GM12878 (cell line): ENCODE results near the gene SH3YL1. TPM values are rescaled to one million over a fixed set of nuclear protein-coding genes. Genes with fewer than 3 reads are reported as not detected.
A peak's percentile ranks its signal among the peaks of the same experiment; 100 is the strongest.

Experiments used
- ATAC-seq: fragments of 200-7000 bp; cut with Tn5 transposase; 3 replicates; pipeline ENCODE4 v1.9.1; 2020; ENCODE audit warnings: mild to moderate bottlenecking, moderate library complexity
- BruUV-seq: library from RNA; stranded (reverse); fragments of 400-500 nt; replicated peaks from 2 replicates; lab custom pipeline; 2021; lab: Mats Ljungman, UMichigan
- CTCF ChIA-PET: fragments of 300-600 bp; sonication (Branson Sonifier 250); formaldehyde crosslinking; extraction: SDS; loops from one replicate; lab custom pipeline; 2021; ENCODE audit warnings: inconsistent platforms; lab: Yijun Ruan, JAX
- POLR2A ChIA-PET: fragments of 350-600 bp; formaldehyde crosslinking; extraction: SDS; loops from one replicate; lab custom pipeline; 2021; ENCODE audit warnings: inconsistent platforms; lab: Charles Lee
- RAD21 ChIA-PET: fragments of 300-600 bp; sonication (Branson Sonifier 250); formaldehyde crosslinking; loops from one replicate; lab custom pipeline; 2023; ENCODE audit warnings: antibody characterized with exemption; ENCODE audit not compliant: unreplicated experiment; lab: Charles Lee
- SMC1A ChIA-PET: fragments of 300-600 bp; sonication (Branson Sonifier 250); formaldehyde crosslinking; loops from one replicate; lab custom pipeline; 2023; ENCODE audit not compliant: unreplicated experiment, uncharacterized antibody; lab: Charles Lee
- DNase-seq: peaks from one replicate; pipeline ENCODE4 v3.0.0-alpha.2; 2011; ENCODE audit warnings: low read depth, low spot score
- FAIRE-seq: peaks from 3 replicates; lab custom pipeline; 2011; peaks lifted over from hg19 to GRCh38; lab: Jason Lieb, UNC
- H2AFZ ChIP-seq: 2 replicates; pipeline ENCODE4 v1.6.0; 2011; ENCODE audit warnings: low read depth, low read length, control low read depth; ENCODE audit not compliant: control insufficient read depth
- H3K27ac ChIP-seq: 2 replicates; pipeline ENCODE4 v1.5.1; 2011; ENCODE audit warnings: control low read depth; ENCODE audit not compliant: control insufficient read depth, insufficient read depth
- H3K27me3 ChIP-seq, 2 experiments: replicated peaks in 1 of 2; 2 replicates each; pipeline versions ENCODE4 v1.6.0 to v1.6.1; 2011; ENCODE audit warnings: low read length in 1 of 2; ENCODE audit not compliant: control insufficient read depth in 2 of 2, insufficient read depth in 2 of 2
- H3K36me3 ChIP-seq, 2 experiments: 2 replicates each; pipeline ENCODE4 v1.5.1; 2011; ENCODE audit warnings: low read length in 1 of 2; ENCODE audit not compliant: control insufficient read depth in 2 of 2, insufficient read depth in 2 of 2
- H3K4me1 ChIP-seq: 2 replicates; pipeline ENCODE4 v1.6.1; 2011; ENCODE audit warnings: mild to moderate bottlenecking, low read length, moderate library complexity, mixed read lengths; ENCODE audit not compliant: control insufficient read depth, insufficient read depth
- H3K4me2 ChIP-seq: 2 replicates; pipeline ENCODE4 v1.6.0; 2011; ENCODE audit warnings: control low read depth; ENCODE audit not compliant: control insufficient read depth, insufficient read depth
- H3K4me3 ChIP-seq: fragments of 200-600 bp; sonication (generic); 2 replicates; pipeline ENCODE4 v1.5.1; 2016
- H3K79me2 ChIP-seq: 2 replicates; pipeline ENCODE4 v1.6.0; 2011; ENCODE audit warnings: low read length; ENCODE audit not compliant: control insufficient read depth, insufficient read depth
- H3K9ac ChIP-seq: 2 replicates; pipeline ENCODE4 v1.8.0; 2011; ENCODE audit warnings: low read length, control low read depth, mixed read lengths; ENCODE audit not compliant: control insufficient read depth, insufficient read depth
- H3K9me3 ChIP-seq: replicated peaks from 3 replicates; pipeline ENCODE4 v1.5.1; 2011; ENCODE audit warnings: mild to moderate bottlenecking, low read length; ENCODE audit not compliant: control insufficient read depth, insufficient read depth
- H4K20me1 ChIP-seq: 2 replicates; pipeline ENCODE4 v1.6.0; 2011; ENCODE audit not compliant: control insufficient read depth, insufficient read depth
- ATF2 ChIP-seq: IDR thresholded peaks from 2 replicates; pipeline ENCODE4 v1.6.1; 2012; ENCODE audit warnings: low read length, inconsistent platforms
- CHD4 ChIP-seq: fragments of 200-600 bp; sonication (generic); IDR thresholded peaks from 2 replicates; pipeline ENCODE4 v1.6.1; 2016; ENCODE audit warnings: mild to moderate bottlenecking
- DPF2 ChIP-seq: fragments of 450-650 bp; IDR thresholded peaks from 2 replicates; pipeline ENCODE4 v1.6.1; 2017; ENCODE audit warnings: mild to moderate bottlenecking
- EP300 ChIP-seq, 2 experiments: fragments of 150-350 bp in 1 of 2; IDR thresholded peaks; 2 replicates each; pipeline ENCODE4 v1.6.1; 2011 to 2012; ENCODE audit warnings: low read depth in 2 of 2, low read length in 2 of 2, borderline replicate concordance in 1 of 2, improper control_type of control experiment in 1 of 2, inconsistent platforms in 1 of 2; ENCODE audit not compliant: control insufficient read depth in 1 of 2
- HSF1 ChIP-seq: fragments of 150-350 bp; IDR thresholded peaks from 2 replicates; pipeline ENCODE4 v1.6.1; 2014; ENCODE audit warnings: mild to moderate bottlenecking, low read depth, low read length
- IKZF1 ChIP-seq: fragments of 450-650 bp; conservative IDR thresholded peaks from 2 replicates; pipeline ENCODE4 v1.6.1; 2017; ENCODE audit warnings: antibody characterized with exemption, mild to moderate bottlenecking
- IKZF2 ChIP-seq, 2 experiments: fragments of 450-650 bp; IDR thresholded peaks; 2 replicates each; pipeline ENCODE4 v1.6.1; 2017; ENCODE audit warnings: mild to moderate bottlenecking in 2 of 2, moderate library complexity in 2 of 2
- KAT2A ChIP-seq: conservative IDR thresholded peaks from 2 replicates; pipeline ENCODE4 v1.6.1; 2011; ENCODE audit warnings: low read depth, low read length; ENCODE audit not compliant: control insufficient read depth
- MEF2B ChIP-seq: fragments of 450-650 bp; IDR thresholded peaks from 2 replicates; pipeline ENCODE4 v1.6.1; 2018; ENCODE audit warnings: mild to moderate bottlenecking, moderate library complexity; ENCODE audit not compliant: partially characterized antibody, poor library complexity, severe bottlenecking
- PML ChIP-seq: IDR thresholded peaks from 2 replicates; pipeline ENCODE4 v1.6.1; 2012; ENCODE audit warnings: low read length, inconsistent platforms
- RUNX3 ChIP-seq: IDR thresholded peaks from 2 replicates; pipeline ENCODE4 v1.6.1; 2012; ENCODE audit warnings: low read length, inconsistent platforms
- ZSCAN29 ChIP-seq: fragments of 450-650 bp; IDR thresholded peaks from 2 replicates; pipeline ENCODE4 v1.6.1; 2017; ENCODE audit warnings: mild to moderate bottlenecking, moderate library complexity
- WGBS: methylation state at CpG from one replicate; pipeline ENCODE4 v1.1.6; 2016; ENCODE audit warnings: low lambda C conversion rate; ENCODE audit not compliant: insufficient replicate concordance, insufficient coverage; ENCODE audit errors: missing lambda C conversion rate; 5-methylcytosine and 5-hydroxymethylcytosine counted together
- in situ Hi-C: fragments of 300-500 bp; cut with MboI; formaldehyde crosslinking; loops from 9 replicates; pipeline ENCODE4 v1.14.3; 2018; ENCODE audit warnings: mixed read lengths
- intact Hi-C: fragments of 100-400 bp; cut with micrococcal nuclease; formaldehyde crosslinking; loops from one replicate; pipeline ENCODE4 v1.14.2; 2022; ENCODE audit not compliant: unreplicated experiment
- polyA plus RNA-seq, 11 experiments: library from polyadenylated mRNA; depleted of rRNA in 4 of 11; unstranded in 6 of 11; stranded (reverse) in 5 of 11; fragments of >200 nt; fragmentation: Nextera tagmentation in 4 of 11; fragmentation: Illumina TruSeq in 1 of 11; extraction: Ambion mirVana in 4 of 11; extraction: Trizol in 1 of 11; gene quantifications; 1 replicate in 1 of 11; 2 replicates in 10 of 11; pipeline versions ENCODE4 v1.2.1 to v1.2.3, GENCODE V29; 2011 to 2016; ENCODE audit warnings: inconsistent platforms in 2 of 11, missing spikeins in 2 of 11, low read depth in 1 of 11
- total RNA-seq, 4 experiments: library from RNA; depleted of rRNA in 3 of 4; stranded (reverse); fragments of >200 nt in 3 of 4; fragmentation: Illumina TruSeq in 1 of 4; extraction: Trizol in 1 of 4; gene quantifications; 2 replicates each; pipeline versions ENCODE4 v1.2.1 to v1.2.3, GENCODE V29; 2013 to 2021

Gene SH3YL1
- total and polyA plus RNA-seq, 10 of the 15 experiments (the other 5 are each of a cell fraction or from before 2014, with no cell fraction given): 12.2 to 22.4 (median 17.2) TPM

DNA sequence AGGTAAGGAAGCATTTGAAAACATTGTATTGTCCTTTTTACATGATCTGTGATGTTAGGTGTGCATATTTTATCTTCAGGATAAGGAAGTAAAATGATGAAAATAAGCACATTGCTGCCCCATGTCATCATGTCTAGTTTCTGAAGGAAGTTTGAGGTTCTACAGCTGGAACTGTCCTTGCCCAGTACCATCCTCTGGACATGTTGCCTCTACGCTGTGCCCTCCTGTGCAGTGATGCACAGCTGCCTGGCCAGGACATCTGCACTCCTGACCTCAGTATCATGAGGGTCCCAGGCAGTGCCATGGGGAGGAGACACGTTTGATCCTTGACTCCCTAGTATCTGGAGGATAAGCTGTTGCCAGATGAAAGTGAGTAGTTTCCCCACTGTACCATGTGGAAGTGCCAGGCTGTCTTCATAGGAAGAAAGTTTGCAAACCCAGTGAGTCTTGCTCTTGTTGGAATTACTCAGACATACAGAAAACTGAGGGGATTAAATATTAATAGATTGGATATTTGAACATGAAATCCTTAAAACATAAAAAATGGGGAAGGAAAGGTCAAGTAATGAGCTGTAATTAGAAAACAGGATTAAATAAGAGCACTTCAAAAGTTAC, 14.6 kb upstream of the SH3YL1 start:
- FAIRE-seq: no peak
- H3K27ac ChIP-seq: no peak overlapping the region
- H3K4me3 ChIP-seq: no peak overlapping the region
- H3K79me2 ChIP-seq: peaks cover 5% of the 10 kb centered on the region; the same call in 1 of the 2 replicates
- H4K20me1 ChIP-seq: no peaks in the 10 kb centered on the region; the same call in 1 of the 2 replicates
- 91% methylated on average over 2 of the region's 2 CpGs for WGBS
- intact Hi-C loops: no loop called here
- H3K4me1 ChIP-seq: peaks cover 12% of the 10 kb centered on the region
- no peak overlapping the region for H2AFZ ChIP-seq
- TF ChIP-seq DPF2 (no peak), ZSCAN29 (no peak), PML (no peak)
- TF ChIP-seq, all 136 proteins: peak for 0
- ATAC-seq (no peak), DNase-seq (no peak)
- SMC1A ChIA-PET: no interaction called here
- RAD21 ChIA-PET: no interaction called here
- in situ Hi-C loops: no loop called here
- Histone ChIP-seq H3K9me3 (no peaks in the 10 kb centered on the region), H3K36me3 (peaks cover 28 to 44% of the 10 kb centered on the region in 2 experiments), H3K27me3 (no peaks in the 10 kb centered on the region), H3K9ac (no peak overlapping the region), H3K4me2 (no peak overlapping the region)
- no TSS peak for BruUV-seq
- POLR2A ChIA-PET: no interaction called here
- CTCF ChIA-PET: no interaction called here

- SMC1A ChIA-PET: interaction anchor here (1.0 to 1.6 kb wide), 2 partner anchors 9 to 30 kb away, joined by 3 to 5 read pairs; no protein-coding TSS in a partner anchor
- in situ Hi-C loops (no loop called here), intact Hi-C loops (no loop called here)
- peak; percentile 94 for ATAC-seq
- Histone ChIP-seq H4K20me1 (no peaks in the 10 kb centered on the region; the same call in 1 of the 2 replicates), H3K9me3 (no peaks in the 10 kb centered on the region), H3K4me2 (0 out of 2 replicates have a peak overlapping the region, but pooled peaks have one; percentile 30), H3K27ac (no peak overlapping the region), H2AFZ (no peak overlapping the region), H3K4me3 (no peak overlapping the region), H3K9ac (no peak overlapping the region), H3K4me1 (peaks cover 12% of the 10 kb centered on the region), H3K79me2 (peaks cover 18% of the 10 kb centered on the region), H3K27me3 (no peaks in the 10 kb centered on the region), H3K36me3 (peaks cover 20 to 29% of the 10 kb centered on the region in 2 experiments)
- POLR2A ChIA-PET: no interaction called here
- peak; percentile 80 for FAIRE-seq
- BruUV-seq: no TSS peak
- CTCF ChIA-PET: interaction anchor here (1.0 to 3.6 kb wide), 3 partner anchors 15 to 29 kb away, joined by 3 to 33 read pairs (median 4); no protein-coding TSS in a partner anchor
- WGBS: 48% methylated on average over 6 of the region's 6 CpGs
- peak; percentile 21 for DNase-seq
- RAD21 ChIA-PET: interaction anchor here (0.9 kb wide), 1 partner anchor 94 kb away, joined by 3 read pairs; no protein-coding TSS in a partner anchor
- no peak for TF ChIP-seq HSF1
- peak; percentile 23 to 30; a peak in 2 of 4 replicates for TF ChIP-seq IKZF2 (IDR thresholded peaks at IDR 0.05)
- 0 out of 2 replicates have a peak, but pooled peaks have one; percentile 32 for TF ChIP-seq ATF2
- TF ChIP-seq KAT2A: no peak
- peak; percentile 43 for TF ChIP-seq MEF2B
- peak; percentile 27 to 54; a peak in 3 of 4 replicates for TF ChIP-seq EP300 (IDR thresholded peaks at IDR 0.05; ENCODE audit: borderline replicate concordance in 1 of 2, control insufficient read depth in 1 of 2, low read depth in 2 of 2, low read length in 2 of 2)
- peak; percentile 45; the same call in 1 of the 2 replicates for TF ChIP-seq DPF2
- no peak for TF ChIP-seq CHD4
- TF ChIP-seq IKZF1: peak; percentile 34; the same call in 1 of the 2 replicates
- 0 out of 2 replicates have a peak, but pooled peaks have one; percentile 12 for TF ChIP-seq RUNX3
These were observed 11.6 kb upstream of the SH3YL1 start for GRCh38 chr2:275466-275865.
